C4-2B (cell line): ENCODE data around the gene PTPRD.

Experiments used
- CTCF ChIP-seq: fragments of 450-650 bp; conservative IDR thresholded peaks from 2 replicates; pipeline ENCODE4 v1.5.1; 2017; ENCODE audit warnings: mild to moderate bottlenecking
- ZFX ChIP-seq: fragments of 450-650 bp; IDR thresholded peaks from 2 replicates; pipeline ENCODE4 v1.6.1; 2017

GRCh38 chr9:8860925-8861324 is 1751.9 kb downstream of the PTPRD start:
- TF ChIP-seq CTCF (no peak), ZFX (no peak)
